Panc1 (cell line): ENCODE data around the gene FLRT1. TPM values are rescaled to one million over a fixed set of nuclear protein-coding genes. Genes with fewer than 3 reads are reported as not detected.

Source experiments
- ATAC-seq: fragments of 200-7000 bp; cut with Tn5 transposase; 2 replicates; pipeline ENCODE4 v1.9.1; 2020; ENCODE audit warnings: mild to moderate bottlenecking, moderate library complexity
- BruUV-seq: library from RNA; stranded (reverse); fragments of 400-500 nt; replicated peaks from 2 replicates; lab custom pipeline; 2021; lab: Mats Ljungman, UMichigan
- CTCF ChIA-PET: fragments of 300-600 bp; sonication (Branson Sonifier 250); formaldehyde crosslinking; loops from one replicate; lab custom pipeline; 2022; ENCODE audit warnings: antibody characterized with exemption; lab: Charles Lee
- POLR2A ChIA-PET: fragments of 300-600 bp; sonication (Branson Sonifier 250); formaldehyde crosslinking; loops from one replicate; lab custom pipeline; 2022; ENCODE audit warnings: antibody characterized with exemption; lab: Charles Lee
- DNase-seq: peaks from one replicate; pipeline ENCODE4 v3.0.0-alpha.2; 2010; ENCODE audit warnings: low read depth, low spot score
- H3K27ac ChIP-seq: 2 replicates; pipeline ENCODE4 v1.5.1; 2011; ENCODE audit warnings: mild to moderate bottlenecking, low read length, inconsistent platforms
- H3K27me3 ChIP-seq: fragments of 200-500 bp; sonication (Bioruptor generic); 2 replicates; pipeline ENCODE4 v1.6.0; 2014; ENCODE audit warnings: low read length, inconsistent platforms; ENCODE audit not compliant: control insufficient read depth, insufficient read depth
- H3K36me3 ChIP-seq: fragments of 200-500 bp; sonication (Bioruptor generic); 2 replicates; pipeline ENCODE4 v1.5.1; 2014; ENCODE audit warnings: inconsistent platforms, mild to moderate bottlenecking, low read length, moderate library complexity; ENCODE audit not compliant: control insufficient read depth, insufficient read depth
- H3K4me1 ChIP-seq: 2 replicates; pipeline ENCODE4 v1.5.1; 2011; ENCODE audit warnings: inconsistent platforms, mild to moderate bottlenecking, low read length, moderate library complexity; ENCODE audit not compliant: control insufficient read depth, insufficient read depth
- H3K4me3 ChIP-seq, 2 experiments: 2 replicates each; pipeline ENCODE4 v1.5.1; 2011 to 2012; ENCODE audit warnings: low read depth in 2 of 2, low read length in 2 of 2, mild to moderate bottlenecking in 2 of 2, inconsistent platforms in 1 of 2, moderate library complexity in 1 of 2
- H3K9me3 ChIP-seq: fragments of 200-500 bp; sonication (Bioruptor generic); 2 replicates; pipeline ENCODE4 v1.5.1; 2014; ENCODE audit warnings: low read depth, mild to moderate bottlenecking, inconsistent platforms, low read length, moderate library complexity; ENCODE audit not compliant: control insufficient read depth, insufficient read depth
- POLR2AphosphoS5 ChIP-seq: IDR thresholded peaks from 2 replicates; pipeline ENCODE4 v1.6.1; 2012; ENCODE audit warnings: mild to moderate bottlenecking, low read depth, low read length, moderate library complexity
- REST ChIP-seq, 2 experiments: IDR thresholded peaks; 2 replicates each; pipeline ENCODE4 v1.6.1; 2011 to 2012; ENCODE audit warnings: low read depth in 2 of 2, control low read depth in 1 of 2, low read length in 1 of 2, mild to moderate bottlenecking in 1 of 2, moderate library complexity in 1 of 2; ENCODE audit not compliant: insufficient read depth in 1 of 2
- SIN3A ChIP-seq: IDR thresholded peaks from 2 replicates; pipeline ENCODE4 v1.6.1; 2012; ENCODE audit warnings: low read depth, mild to moderate bottlenecking, low read length, moderate library complexity, borderline replicate concordance; ENCODE audit not compliant: insufficient read depth
- TCF7L2 ChIP-seq: IDR thresholded peaks from 2 replicates; pipeline ENCODE4 v1.6.1; 2011; ENCODE audit warnings: mild to moderate bottlenecking, low read depth, low read length, inconsistent platforms
- in situ Hi-C: cut with HindIII; loops from 2 replicates; pipeline ENCODE4 v1.10.0; 2016; ENCODE audit warnings: low sequenced_read_pairs, low pct_unique_long_range_greater_than_20kb
- intact Hi-C: fragments of 100-400 bp; cut with micrococcal nuclease; formaldehyde crosslinking; loops from one replicate; pipeline ENCODE4 v1.10.0; 2022; ENCODE audit not compliant: unreplicated experiment
- total RNA-seq: library from RNA; stranded (reverse); gene quantifications from one replicate; pipeline ENCODE4 v1.2.1, GENCODE V29; 2021; ENCODE audit not compliant: unreplicated experiment
- TF ChIP-seq, protein P1 (sequence below): fragments of 450-650 bp; IDR thresholded peaks from 2 replicates; pipeline ENCODE4 v1.5.1; 2017; ENCODE audit warnings: mild to moderate bottlenecking

Gene FLRT1
- total RNA-seq, 1 experiment from 2014 or later = 0.51 TPM

DNA sequence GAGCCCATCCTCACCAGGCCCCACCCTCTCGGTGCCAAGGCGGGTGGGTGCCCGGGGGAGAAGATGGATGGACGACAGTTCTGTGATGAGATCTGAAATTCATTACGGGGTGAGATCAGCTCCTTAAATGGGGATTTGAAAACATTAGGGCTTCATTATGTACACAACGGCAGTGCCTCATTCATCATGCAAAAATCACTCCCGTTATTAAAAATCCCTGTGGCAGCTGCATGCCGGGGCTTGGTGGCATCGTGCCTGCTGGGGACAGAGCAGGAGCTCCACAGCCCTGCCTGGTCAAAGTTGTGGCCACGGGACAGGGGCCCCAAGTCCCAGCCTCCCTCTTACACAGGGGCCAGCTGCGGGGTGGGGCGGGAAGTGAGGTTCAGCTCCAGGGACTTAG, 29.3 kb upstream of the FLRT1 start:
- no peaks in the 10 kb centered on the region for H3K36me3 ChIP-seq
- peaks cover 57% of the 10 kb centered on the region for H3K4me1 ChIP-seq
- no peaks in the 10 kb centered on the region for H3K9me3 ChIP-seq
- no peak for ATAC-seq
- POLR2A ChIA-PET = interaction anchor here (0.5 kb wide), 1 partner anchor 163 kb away, joined by 3 read pairs; no protein-coding TSS in a partner anchor
- in situ Hi-C loops = loop anchor here (10.0 kb wide), 1 partner anchor 68 kb away; no protein-coding TSS in a partner anchor
- H3K27me3 ChIP-seq = no peaks in the 10 kb centered on the region
- CTCF ChIA-PET = no interaction called here
- intact Hi-C loops = no loop called here
- no peak for DNase-seq
- TF ChIP-seq POLR2AphosphoS5 (no peak), TCF7L2 (no peak), REST (IDR thresholded peaks at IDR 0.05; ENCODE audit: insufficient read depth in 1 of 2, low read depth in 2 of 2, low read length in 1 of 2) (no peak), SIN3A (no peak)
- TF ChIP-seq, protein P1, sequence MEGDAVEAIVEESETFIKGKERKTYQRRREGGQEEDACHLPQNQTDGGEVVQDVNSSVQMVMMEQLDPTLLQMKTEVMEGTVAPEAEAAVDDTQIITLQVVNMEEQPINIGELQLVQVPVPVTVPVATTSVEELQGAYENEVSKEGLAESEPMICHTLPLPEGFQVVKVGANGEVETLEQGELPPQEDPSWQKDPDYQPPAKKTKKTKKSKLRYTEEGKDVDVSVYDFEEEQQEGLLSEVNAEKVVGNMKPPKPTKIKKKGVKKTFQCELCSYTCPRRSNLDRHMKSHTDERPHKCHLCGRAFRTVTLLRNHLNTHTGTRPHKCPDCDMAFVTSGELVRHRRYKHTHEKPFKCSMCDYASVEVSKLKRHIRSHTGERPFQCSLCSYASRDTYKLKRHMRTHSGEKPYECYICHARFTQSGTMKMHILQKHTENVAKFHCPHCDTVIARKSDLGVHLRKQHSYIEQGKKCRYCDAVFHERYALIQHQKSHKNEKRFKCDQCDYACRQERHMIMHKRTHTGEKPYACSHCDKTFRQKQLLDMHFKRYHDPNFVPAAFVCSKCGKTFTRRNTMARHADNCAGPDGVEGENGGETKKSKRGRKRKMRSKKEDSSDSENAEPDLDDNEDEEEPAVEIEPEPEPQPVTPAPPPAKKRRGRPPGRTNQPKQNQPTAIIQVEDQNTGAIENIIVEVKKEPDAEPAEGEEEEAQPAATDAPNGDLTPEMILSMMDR = no peak
- BruUV-seq = no TSS peak
- H3K4me3 ChIP-seq = no peak overlapping the region
- peak overlapping the region; percentile 44 for H3K27ac ChIP-seq

DNA sequence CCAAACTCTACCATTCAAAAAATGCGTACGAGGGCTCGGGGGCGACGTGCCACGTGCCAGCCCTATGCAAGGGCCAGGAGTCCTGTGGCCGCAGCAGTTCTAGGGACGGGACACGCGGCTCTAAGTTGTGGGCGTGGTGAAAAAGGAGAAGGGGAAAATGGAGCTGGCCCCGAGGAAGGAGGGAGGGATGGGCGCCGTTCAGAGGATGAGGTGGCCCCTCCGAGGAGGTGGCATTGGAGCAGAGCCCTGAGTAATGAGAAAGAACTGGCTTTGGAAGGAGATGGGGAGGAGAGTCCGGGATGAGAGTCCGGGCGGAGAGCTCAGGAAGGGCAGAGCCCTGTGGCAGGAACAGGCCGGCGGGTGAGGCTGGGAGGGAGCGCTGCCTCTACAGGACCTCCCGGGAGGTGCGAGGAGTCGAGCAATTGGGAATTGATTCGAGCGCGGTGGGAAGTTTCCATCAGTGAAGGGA, 28.5 kb upstream of the FLRT1 start:
- POLR2A ChIA-PET = interaction anchor here (0.6 to 0.8 kb wide), 3 partner anchors 9 to 28 kb away, joined by 3 read pairs; partner anchors contain the start of gene OTUB1
- Histone ChIP-seq H3K9me3 (no peaks in the 10 kb centered on the region), H3K27ac (peak overlapping the region; percentile 44; the same call in 1 of the 2 replicates), H3K27me3 (no peaks in the 10 kb centered on the region), H3K4me3 (peak overlapping the region; percentile 19 to 46), H3K4me1 (peaks cover 49% of the 10 kb centered on the region), H3K36me3 (no peaks in the 10 kb centered on the region)
- DNase-seq = no peak
- TF ChIP-seq SIN3A = no peak
- TF ChIP-seq POLR2AphosphoS5 = 0 out of 2 replicates have a peak, but pooled peaks have one; percentile 10
- TF ChIP-seq TCF7L2 = no peak
- TF ChIP-seq REST (IDR thresholded peaks at IDR 0.05; ENCODE audit: insufficient read depth in 1 of 2, low read depth in 2 of 2, low read length in 1 of 2) = no peak
- TF ChIP-seq, protein P1 = no peak; the same call in 1 of the 2 replicates
- CTCF ChIA-PET = no interaction called here
- in situ Hi-C loops (loop anchor here (10.0 kb wide), 1 partner anchor 68 kb away; no protein-coding TSS in a partner anchor), intact Hi-C loops (no loop called here)
- BruUV-seq = no TSS peak
- ATAC-seq = peak; percentile 56
